Naive thymus-derived CD4-positive, alpha-beta T cell (primary cell): ENCODE results near the gene GPR31. TPM values are rescaled to one million over a fixed set of nuclear protein-coding genes. Genes with fewer than 3 reads are reported as not detected.

Experiments used
- ATAC-seq: fragments of 150-1000 bp; cut with Tn5 transposase; 2 replicates; pipeline ENCODE4 v1.10.0; 2021; ENCODE audit warnings: mild to moderate bottlenecking, moderate library complexity
- CTCF ChIA-PET: fragments of 350-600 bp; sonication (Branson Sonifier 250); formaldehyde crosslinking; loops from one replicate; lab custom pipeline; 2021; ENCODE audit warnings: antibody characterized with exemption; lab: Charles Lee
- POLR2A ChIA-PET: fragments of 350-600 bp; sonication (Branson Sonifier 250); formaldehyde crosslinking; loops from one replicate; lab custom pipeline; 2021; ENCODE audit warnings: antibody characterized with exemption, inconsistent platforms; lab: Charles Lee
- DNase-seq, 9 donors: peaks; one replicate each; pipeline versions ENCODE4 v3.0.0 to v3.0.0-alpha.2; 2020 to 2022; ENCODE audit warnings: mixed read lengths in 1 of 9
- H3K27ac ChIP-seq: one replicate; pipeline ENCODE4 v1.7.0; 2013; ENCODE audit warnings: mild to moderate bottlenecking, low read depth, low read length, moderate library complexity
- H3K27me3 ChIP-seq, 2 donors: one replicate each; pipeline ENCODE4 v1.7.0; 2013; ENCODE audit warnings: low read length in 2 of 2, mild to moderate bottlenecking in 2 of 2, moderate library complexity in 2 of 2; ENCODE audit not compliant: control insufficient read depth in 2 of 2, insufficient read depth in 2 of 2
- H3K36me3 ChIP-seq, 3 experiments: 1 replicate in 2 of 3; 2 replicates in 1 of 3; pipeline ENCODE4 v1.7.0; 2013; ENCODE audit warnings: low read length in 3 of 3, mild to moderate bottlenecking in 3 of 3, moderate library complexity in 1 of 3; ENCODE audit not compliant: insufficient read depth in 3 of 3, control insufficient read depth in 2 of 3
- H3K4me1 ChIP-seq, 2 donors: one replicate each; pipeline ENCODE4 v1.7.0; 2013; ENCODE audit warnings: low read length in 2 of 2, mild to moderate bottlenecking in 2 of 2, moderate library complexity in 1 of 2; ENCODE audit not compliant: control insufficient read depth in 2 of 2, insufficient read depth in 2 of 2
- H3K4me3 ChIP-seq: 2 replicates; pipeline ENCODE4 v1.7.0; 2013; ENCODE audit warnings: mild to moderate bottlenecking, low read length
- H3K9me3 ChIP-seq, 3 experiments: 1 replicate in 2 of 3; 2 replicates in 1 of 3; pipeline ENCODE4 v1.7.0; 2013; ENCODE audit warnings: low read length in 3 of 3; ENCODE audit not compliant: control insufficient read depth in 2 of 3
- H3K27ac Mint-ChIP-seq, 9 donors: one replicate each; pipeline ENCODE4 v1.8.0; 2020 to 2022; ENCODE audit warnings: mixed read lengths in 9 of 9, mild to moderate bottlenecking in 8 of 9, moderate library complexity in 5 of 9, inconsistent platforms in 2 of 9
- H3K27me3 Mint-ChIP-seq, 5 donors: one replicate each; pipeline ENCODE4 v1.8.0; 2021 to 2022; ENCODE audit warnings: mixed read lengths in 5 of 5, mild to moderate bottlenecking in 1 of 5
- H3K36me3 Mint-ChIP-seq, 5 donors: one replicate each; pipeline ENCODE4 v1.8.0; 2020 to 2022; ENCODE audit warnings: mixed read lengths in 5 of 5, mild to moderate bottlenecking in 3 of 5, inconsistent platforms in 1 of 5
- H3K4me1 Mint-ChIP-seq, 7 donors: one replicate each; pipeline ENCODE4 v1.8.0; 2020 to 2022; ENCODE audit warnings: mixed read lengths in 7 of 7, mild to moderate bottlenecking in 3 of 7, inconsistent platforms in 1 of 7
- H3K4me3 Mint-ChIP-seq, 10 donors: one replicate each; pipeline ENCODE4 v1.8.0; 2020 to 2022; ENCODE audit warnings: mild to moderate bottlenecking in 10 of 10, mixed read lengths in 10 of 10, moderate library complexity in 6 of 10, inconsistent platforms in 2 of 10
- H3K9me3 Mint-ChIP-seq, 11 donors: one replicate each; pipeline ENCODE4 v1.8.0; 2020 to 2022; ENCODE audit warnings: mixed read lengths in 11 of 11, mild to moderate bottlenecking in 4 of 11, inconsistent platforms in 1 of 11, moderate library complexity in 1 of 11
- intact Hi-C, 2 donors: fragments of 100-400 bp; cut with micrococcal nuclease; formaldehyde crosslinking; loops; one replicate each; pipeline ENCODE4 v1.15.1; 2023
- polyA plus RNA-seq, 2 donors: library from polyadenylated mRNA; unstranded; fragments of 300-500 nt; fragmentation: Illumina TruSeq; gene quantifications; one replicate each; pipeline ENCODE4 v1.2.3, GENCODE V29; 2021
- total RNA-seq, 6 experiments: library from RNA in 5 of 6; stranded (reverse) in 5 of 6; gene quantifications; 1 replicate in 5 of 6; 2 replicates in 1 of 6; pipeline ENCODE4 v1.2.3 and lab custom pipeline; 2021 to 2026

Gene GPR31
- total and polyA plus RNA-seq, 7 experiments from 2014 or later, result not detected

- Mint-ChIP-seq H3K9me3 (peaks cover 0 to 2% (median 0%) of the 10 kb centered on the region in 11 donors), H3K4me3 (no peak overlapping the region), H3K27me3 (peaks cover 0 to 5% (median 0%) of the 10 kb centered on the region in 5 donors), H3K36me3 (no peaks in the 10 kb centered on the region), H3K27ac (peak overlapping the region in 6 of 9 donors; percentile 40 to 93 (median 69)), H3K4me1 (peaks cover 11 to 54% (median 38%) of the 10 kb centered on the region in 7 donors)
- Histone ChIP-seq H3K27me3 (no peaks in the 10 kb centered on the region), H3K27ac (no peak overlapping the region), H3K36me3 (no peaks in the 10 kb centered on the region), H3K4me1 (peaks cover 28 to 54% of the 10 kb centered on the region in 2 donors), H3K4me3 (peak overlapping the region; percentile 10), H3K9me3 (no peaks in the 10 kb centered on the region)
- intact Hi-C loops, result loop anchor here in 1 of 2 donors (5.0 kb wide), 1 partner anchor 125 kb away; the partner anchor contains the start of gene CEP43
- ATAC-seq (no peak), DNase-seq (no peak)
- CTCF ChIA-PET, result interaction anchor here (0.6 kb wide), 1 partner anchor 23 kb away, joined by 3 read pairs; no protein-coding TSS in a partner anchor
- POLR2A ChIA-PET, result interaction anchor here (0.6 kb wide), 1 partner anchor 16 kb away, joined by 4 read pairs; no protein-coding TSS in a partner anchor
Observed at GRCh38 chr6:167122041-167122826, 35.5 kb downstream of the GPR31 start.

GRCh38 chr6:167121335-167121841, 36.4 kb downstream of the GPR31 start:
- H3K4me3 ChIP-seq, result no peak overlapping the region
- ChIA-PET POLR2A (interaction anchor here (0.6 kb wide), 1 partner anchor 16 kb away, joined by 4 read pairs; no protein-coding TSS in a partner anchor), CTCF (no interaction called here)
- no peaks in the 10 kb centered on the region for H3K36me3 ChIP-seq
- DNase-seq (no peak), ATAC-seq (no peak)
- no peaks in the 10 kb centered on the region for H3K36me3 Mint-ChIP-seq
- no peak overlapping the region for H3K27ac ChIP-seq
- peaks cover 11 to 54% (median 38%) of the 10 kb centered on the region in 7 donors for H3K4me1 Mint-ChIP-seq
- H3K9me3 Mint-ChIP-seq, result no peaks in the 10 kb centered on the region
- peak overlapping the region in 5 of 9 donors; percentile 31 to 93 (median 66) for H3K27ac Mint-ChIP-seq
- intact Hi-C loops, result loop anchor here in 1 of 2 donors (5.0 kb wide), 1 partner anchor 124 kb away; the partner anchor contains the start of gene CEP43
- no peaks in the 10 kb centered on the region for H3K9me3 ChIP-seq
- peaks cover 0 to 5% (median 0%) of the 10 kb centered on the region in 5 donors for H3K27me3 Mint-ChIP-seq
- no peak overlapping the region for H3K4me3 Mint-ChIP-seq
- H3K4me1 ChIP-seq, result peaks cover 28 to 54% of the 10 kb centered on the region in 2 donors
- H3K27me3 ChIP-seq, result no peaks in the 10 kb centered on the region

- Mint-ChIP-seq H3K27me3 (peaks cover 0 to 5% (median 0%) of the 10 kb centered on the region in 5 donors), H3K9me3 (no peaks in the 10 kb centered on the region), H3K4me3 (peak overlapping the region in 3 of 10 donors; percentile 32 to 69 (median 61)), H3K27ac (peak overlapping the region in 7 of 9 donors; percentile 3 to 93 (median 65)), H3K36me3 (no peaks in the 10 kb centered on the region), H3K4me1 (peaks cover 11 to 54% (median 38%) of the 10 kb centered on the region in 7 donors)
- H3K27me3 ChIP-seq, result no peaks in the 10 kb centered on the region
- intact Hi-C loops, result loop anchor here in 1 of 2 donors (5.0 kb wide), 1 partner anchor 123 kb away; the partner anchor contains the start of gene CEP43
- H3K4me1 ChIP-seq, result peaks cover 28 to 54% of the 10 kb centered on the region in 2 donors
- H3K27ac ChIP-seq, result no peak overlapping the region
- ChIA-PET CTCF (no interaction called here), POLR2A (interaction anchor here (0.6 to 2.0 kb wide), 3 partner anchors 26 to 260 kb away, joined by 3 to 6 read pairs (median 3); no protein-coding TSS in a partner anchor)
- ATAC-seq, result no peak
- H3K9me3 ChIP-seq, result no peaks in the 10 kb centered on the region
- H3K4me3 ChIP-seq, result no peak overlapping the region
- no peaks in the 10 kb centered on the region for H3K36me3 ChIP-seq
- DNase-seq, result no peak
Observed at GRCh38 chr6:167120583-167120903, 37.2 kb downstream of the GPR31 start.

- Mint-ChIP-seq H3K27me3 (peaks cover 0 to 5% (median 0%) of the 10 kb centered on the region in 5 donors), H3K4me1 (peaks cover 11 to 54% (median 38%) of the 10 kb centered on the region in 7 donors), H3K36me3 (no peaks in the 10 kb centered on the region), H3K27ac (peak overlapping the region in 8 of 9 donors; percentile 72 to 93 (median 84)), H3K4me3 (peak overlapping the region in 9 of 10 donors; percentile 35 to 69 (median 57)), H3K9me3 (no peaks in the 10 kb centered on the region)
- DNase-seq (peak in 7 of 9 donors; percentile 54 to 88 (median 78)), ATAC-seq (peak; percentile 94)
- H3K27ac ChIP-seq, result no peak overlapping the region
- no peaks in the 10 kb centered on the region for H3K27me3 ChIP-seq
- no peaks in the 10 kb centered on the region for H3K36me3 ChIP-seq
- POLR2A ChIA-PET, result interaction anchor here (0.6 to 2.0 kb wide), 6 partner anchors 25 to 1088 kb away, joined by 3 to 6 read pairs (median 3); no protein-coding TSS in a partner anchor
- CTCF ChIA-PET, result no interaction called here
- intact Hi-C loops, result loop anchor here in 1 of 2 donors (5.0 kb wide), 1 partner anchor 123 kb away; the partner anchor contains the start of gene CEP43
- H3K4me1 ChIP-seq, result peaks cover 28 to 54% of the 10 kb centered on the region in 2 donors
- no peaks in the 10 kb centered on the region for H3K9me3 ChIP-seq
- no peak overlapping the region for H3K4me3 ChIP-seq
Observed at GRCh38 chr6:167119670-167120582, 37.9 kb downstream of the GPR31 start.

- H3K4me1 Mint-ChIP-seq, result peaks cover 11 to 54% (median 38%) of the 10 kb centered on the region in 7 donors
- POLR2A ChIA-PET, result interaction anchor here (1.3 to 2.0 kb wide), 2 partner anchors 24 to 26 kb away, joined by 3 to 6 read pairs; no protein-coding TSS in a partner anchor
- Histone ChIP-seq H3K36me3 (no peaks in the 10 kb centered on the region), H3K27me3 (no peaks in the 10 kb centered on the region), H3K4me1 (peaks cover 28 to 54% of the 10 kb centered on the region in 2 donors), H3K27ac (no peak overlapping the region), H3K4me3 (peak overlapping the region; percentile 29), H3K9me3 (no peaks in the 10 kb centered on the region)
- no peaks in the 10 kb centered on the region for H3K36me3 Mint-ChIP-seq
- H3K4me3 Mint-ChIP-seq, result peak overlapping the region in 6 of 10 donors; percentile 21 to 69 (median 60)
- H3K27me3 Mint-ChIP-seq, result peaks cover 0 to 5% (median 0%) of the 10 kb centered on the region in 5 donors
- ATAC-seq (no peak), DNase-seq (no peak)
- CTCF ChIA-PET, result no interaction called here
- intact Hi-C loops, result no loop called here
- H3K27ac Mint-ChIP-seq, result peak overlapping the region in 8 of 9 donors; percentile 72 to 93 (median 84)
- no peaks in the 10 kb centered on the region for H3K9me3 Mint-ChIP-seq
Observed at GRCh38 chr6:167118839-167119238, 38.9 kb downstream of the GPR31 start.
